ENCODE data around the gene SIGLEC5. TPM values are rescaled to one million over a fixed set of nuclear protein-coding genes. Genes with fewer than 3 reads are reported as not detected.

SIGLEC5 gene
- total RNA-seq, 1 donor from 2014 or later = not detected

GRCh38 chr19:51586103-51586728 is 44.0 kb downstream of the SIGLEC5 start:
- H3K27ac Mint-ChIP-seq = no peak overlapping the region
- no peak for DNase-seq (ENCODE audit: low spot score in 2 of 2, unreplicated experiment in 2 of 2)
- no peak for TF ChIP-seq CTCF (IDR thresholded peaks at IDR 0.05; ENCODE audit: unreplicated experiment)
- no peaks in the 10 kb centered on the region for H3K4me1 Mint-ChIP-seq
- H3K36me3 Mint-ChIP-seq = peaks cover 78% of the 10 kb centered on the region
- H3K9me3 Mint-ChIP-seq = peaks cover 66% of the 10 kb centered on the region
- H3K27me3 Mint-ChIP-seq (ENCODE audit: low read depth) = no peaks in the 10 kb centered on the region
- no peak overlapping the region for H3K4me3 Mint-ChIP-seq

- H3K4me3 Mint-ChIP-seq = no peak overlapping the region
- no peak for DNase-seq (ENCODE audit: low spot score in 2 of 2, unreplicated experiment in 2 of 2)
- peaks cover 41% of the 10 kb centered on the region for H3K36me3 Mint-ChIP-seq
- H3K9me3 Mint-ChIP-seq = no peaks in the 10 kb centered on the region
- TF ChIP-seq CTCF (IDR thresholded peaks at IDR 0.05; ENCODE audit: unreplicated experiment) = no peak
- H3K27ac Mint-ChIP-seq = no peak overlapping the region
- H3K4me1 Mint-ChIP-seq = peaks cover 7% of the 10 kb centered on the region
- no peaks in the 10 kb centered on the region for H3K27me3 Mint-ChIP-seq (ENCODE audit: low read depth)
Observed at GRCh38 chr19:51576850-51577249, 53.4 kb downstream of the SIGLEC5 start.

- peaks cover 20% of the 10 kb centered on the region for H3K36me3 Mint-ChIP-seq
Observed at GRCh38 chr19:51573331-51573730, 56.9 kb downstream of the SIGLEC5 start.

GRCh38 chr19:51572908-51573307 is 57.3 kb downstream of the SIGLEC5 start:
- H3K36me3 Mint-ChIP-seq = peaks cover 19% of the 10 kb centered on the region
- peaks cover 5% of the 10 kb centered on the region for H3K27me3 Mint-ChIP-seq (ENCODE audit: low read depth)
- no peak for DNase-seq (ENCODE audit: low spot score in 2 of 2, unreplicated experiment in 2 of 2)
- H3K4me1 Mint-ChIP-seq = peaks cover 12% of the 10 kb centered on the region
- no peak for TF ChIP-seq CTCF (IDR thresholded peaks at IDR 0.05; ENCODE audit: unreplicated experiment)
- H3K9me3 Mint-ChIP-seq = no peaks in the 10 kb centered on the region
- H3K4me3 Mint-ChIP-seq = peak overlapping the region; percentile 10
- no peak overlapping the region for H3K27ac Mint-ChIP-seq

More at GRCh38 chr19:51573331-51573730, 56.9 kb downstream of the SIGLEC5 start:
- Mint-ChIP-seq H3K4me3 (peak overlapping the region; percentile 10), H3K9me3 (no peaks in the 10 kb centered on the region), H3K27me3 (ENCODE audit: low read depth) (peaks cover 1% of the 10 kb centered on the region), H3K27ac (no peak overlapping the region), H3K4me1 (peaks cover 12% of the 10 kb centered on the region)
- TF ChIP-seq CTCF (IDR thresholded peaks at IDR 0.05; ENCODE audit: unreplicated experiment) = no peak
- DNase-seq (ENCODE audit: low spot score in 2 of 2, unreplicated experiment in 2 of 2) = no peak

GRCh38 chr19:51572410-51572809 is 57.8 kb downstream of the SIGLEC5 start:
- DNase-seq (ENCODE audit: low spot score in 2 of 2, unreplicated experiment in 2 of 2) = no peak
- TF ChIP-seq CTCF (IDR thresholded peaks at IDR 0.05; ENCODE audit: unreplicated experiment) = no peak
- peaks cover 5% of the 10 kb centered on the region for H3K27me3 Mint-ChIP-seq (ENCODE audit: low read depth)
- no peak overlapping the region for H3K27ac Mint-ChIP-seq
- H3K36me3 Mint-ChIP-seq = peaks cover 19% of the 10 kb centered on the region
- H3K4me1 Mint-ChIP-seq = peaks cover 12% of the 10 kb centered on the region
- H3K4me3 Mint-ChIP-seq = peak overlapping the region; percentile 89
- no peaks in the 10 kb centered on the region for H3K9me3 Mint-ChIP-seq
